HG03469 (cell line): Measurements from ENCODE around the gene CIP2A.

ENCODE experiments used
- ATAC-seq: cut with Tn5 transposase; IDR thresholded peaks from one replicate; pipeline ENCODE4 v1.9.1; 2021; ENCODE audit warnings: mild to moderate bottlenecking, moderate library complexity, moderate number of reproducible peaks; ENCODE audit not compliant: unreplicated experiment

Gene CIP2A

DNA sequence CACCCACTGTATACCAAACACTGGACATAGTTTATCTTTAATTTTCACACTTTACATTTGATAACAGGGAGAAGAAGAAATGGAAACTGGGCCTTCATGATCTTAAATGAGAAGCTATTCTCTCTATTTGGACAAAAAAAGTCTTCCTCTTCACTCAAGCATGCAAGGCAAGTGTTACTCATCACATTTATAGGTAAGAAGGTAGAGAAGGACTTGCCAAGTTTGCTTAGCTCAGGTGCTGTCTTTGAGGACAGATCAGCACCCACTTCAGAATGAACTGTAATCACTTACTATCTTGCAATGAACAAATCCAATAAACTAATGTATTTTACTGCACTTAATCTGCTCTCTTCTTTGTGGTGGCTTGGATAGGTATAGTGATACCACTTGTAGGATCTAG lies 77.7 kb downstream of the CIP2A start:
- no peak for ATAC-seq

DNA sequence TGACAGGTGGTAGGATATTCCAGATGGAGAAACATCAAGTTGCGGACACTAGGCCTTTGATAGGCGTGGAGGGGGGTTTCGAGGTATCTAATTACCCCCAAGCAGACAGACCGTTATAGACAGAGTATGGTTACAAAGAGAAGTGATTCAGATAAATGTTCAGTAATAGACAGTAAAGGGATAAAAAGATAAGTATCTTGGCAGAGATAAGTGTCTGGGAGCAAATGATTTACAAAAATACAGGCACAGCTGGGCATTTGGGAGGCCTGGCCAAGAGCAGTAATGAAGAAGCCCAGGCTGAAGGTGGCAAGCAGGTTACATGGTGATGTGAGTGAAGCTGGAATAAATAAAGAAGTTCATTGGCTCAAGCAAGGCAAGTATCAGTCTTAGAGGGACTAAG lies 78.2 kb downstream of the CIP2A start:
- ATAC-seq, result no peak

DNA sequence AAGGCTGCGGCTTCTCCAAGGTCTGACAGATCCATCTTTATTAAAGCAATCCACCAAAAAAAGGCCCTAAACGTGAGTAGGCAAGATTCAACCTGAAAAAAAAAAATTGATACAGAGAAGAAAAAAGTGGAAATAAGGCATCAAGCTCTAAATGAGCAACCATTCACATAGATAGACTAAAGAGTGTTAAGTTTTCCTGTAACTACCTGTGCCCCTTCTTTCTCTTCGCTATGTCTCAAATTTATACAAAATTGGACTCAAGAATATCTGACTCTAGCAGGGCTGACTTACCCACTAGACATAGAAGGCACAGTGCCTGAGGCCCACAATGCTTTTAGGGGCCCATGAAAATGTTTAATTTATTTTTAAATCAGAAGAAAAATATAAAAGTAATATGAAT lies 78.7 kb downstream of the CIP2A start, which contains the start of gene MYH15:
Gene MYH15 (minus strand): TSS at position 101 of the 400 bp plus-strand sequence. CDS start 66 bp downstream, at position 35.
- ATAC-seq, result no peak

DNA sequence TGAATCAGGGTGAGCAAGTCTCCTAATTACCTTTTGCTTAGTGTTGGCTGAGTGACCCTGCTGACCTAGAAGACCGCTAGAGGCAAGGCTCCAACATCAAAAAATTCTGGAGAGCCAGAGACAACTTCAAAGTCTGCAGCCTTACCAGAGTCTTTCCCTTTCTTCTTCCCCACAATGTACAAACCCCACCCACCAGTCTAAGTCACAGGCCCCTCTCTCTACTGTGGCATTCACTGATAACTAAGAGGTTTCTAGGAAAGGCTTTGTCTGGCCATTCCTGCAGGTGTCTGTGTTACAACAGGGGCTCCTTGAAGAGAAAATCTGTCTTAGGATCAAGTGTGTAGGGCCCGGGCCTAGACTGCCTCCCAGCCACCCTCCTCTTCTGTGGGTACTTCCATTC lies 79.4 kb downstream of the CIP2A start:
- no peak for ATAC-seq

DNA sequence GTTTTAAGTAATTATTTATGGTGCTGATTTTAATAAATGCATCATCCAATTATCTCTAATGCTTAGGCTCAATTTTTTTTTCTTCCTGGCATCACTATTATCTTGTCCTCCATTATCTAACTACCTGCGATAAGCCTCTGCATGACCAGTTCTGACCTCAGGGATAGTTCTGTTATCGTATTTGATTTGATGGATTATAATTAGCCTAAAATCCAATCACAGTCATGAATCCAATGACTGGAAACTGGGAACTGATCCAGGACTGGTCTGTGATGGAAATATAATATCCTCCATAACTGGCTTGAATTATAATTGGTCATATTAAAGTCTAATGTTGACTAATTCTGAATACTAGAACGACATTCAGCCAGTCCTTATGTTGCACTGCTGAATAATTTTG lies 80.0 kb downstream of the CIP2A start:
- no peak for ATAC-seq

DNA sequence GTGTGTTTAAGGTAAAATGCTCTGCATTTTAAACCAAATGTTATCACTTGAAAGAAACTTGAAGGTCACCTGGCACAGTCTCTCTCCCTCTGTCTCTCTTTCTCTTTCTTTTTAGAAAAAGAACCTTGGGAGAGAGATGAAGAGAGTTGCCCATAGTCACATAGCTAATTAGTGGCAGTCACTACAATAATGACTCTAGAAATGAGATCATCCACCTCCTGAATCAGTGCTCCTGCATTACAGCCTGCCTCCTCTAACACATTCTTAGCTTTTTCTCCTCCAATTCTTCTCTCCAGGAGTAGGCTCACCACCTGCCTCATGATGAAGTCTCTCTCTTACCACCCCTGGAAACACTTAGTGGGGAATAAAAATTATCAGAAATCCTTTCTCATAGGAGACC lies 81.3 kb downstream of the CIP2A start:
- no peak for ATAC-seq

DNA sequence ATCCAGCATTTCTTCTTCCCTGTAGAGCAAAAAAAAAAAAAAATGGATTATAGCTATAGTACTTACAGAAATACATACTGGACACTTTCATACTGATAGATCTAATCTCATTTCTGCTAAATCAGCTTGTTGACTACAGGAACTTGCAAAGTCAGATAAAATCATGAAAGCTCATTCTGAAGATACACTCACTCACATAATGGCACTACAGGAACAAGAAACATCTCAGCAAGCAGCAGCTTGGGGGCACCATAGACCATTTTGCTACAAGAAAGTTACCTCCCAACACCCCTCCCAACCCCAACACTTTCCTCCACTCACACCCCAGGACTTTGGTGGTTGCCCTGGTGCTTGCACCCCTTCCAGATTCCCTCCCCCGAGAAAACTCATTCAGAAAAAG lies 83.4 kb downstream of the CIP2A start:
- ATAC-seq, result no peak

DNA sequence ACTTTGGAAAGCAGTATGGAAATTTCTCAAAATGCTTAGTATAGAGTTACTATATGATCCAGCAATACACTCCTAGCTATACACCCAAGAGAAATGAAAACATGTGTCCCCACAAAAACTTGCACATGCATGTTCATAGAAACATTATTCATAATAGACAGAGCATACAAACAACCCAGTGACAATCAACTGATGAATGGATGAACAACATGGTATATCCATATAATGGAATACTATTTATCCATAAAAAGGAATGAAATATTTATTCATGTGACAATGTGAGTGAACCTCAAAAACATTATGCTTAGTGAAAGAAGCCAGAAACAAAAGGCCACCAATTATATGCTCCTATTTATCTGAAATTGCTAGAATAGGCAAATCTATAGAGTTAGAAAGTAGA lies 85.5 kb downstream of the CIP2A start:
- ATAC-seq, result no peak

DNA sequence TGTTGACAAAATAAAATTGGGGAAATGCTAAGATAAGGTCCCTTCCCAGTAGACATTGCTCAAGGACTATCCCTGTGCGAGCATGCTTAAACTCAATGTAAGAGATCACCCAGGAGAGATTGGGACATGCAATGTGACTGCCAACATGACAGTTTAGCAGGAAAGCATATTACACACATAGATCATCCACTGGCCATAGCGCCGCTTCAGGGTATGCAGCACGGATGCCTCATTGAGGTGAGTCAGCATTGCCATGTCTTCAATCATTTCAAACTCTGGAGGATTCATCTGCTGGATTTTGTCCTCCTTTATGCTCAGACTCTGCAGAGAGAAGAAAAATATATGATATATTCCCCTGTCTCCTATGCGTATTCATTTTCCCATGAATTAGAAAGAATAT lies 87.7 kb downstream of the CIP2A start:
- no peak for ATAC-seq

DNA sequence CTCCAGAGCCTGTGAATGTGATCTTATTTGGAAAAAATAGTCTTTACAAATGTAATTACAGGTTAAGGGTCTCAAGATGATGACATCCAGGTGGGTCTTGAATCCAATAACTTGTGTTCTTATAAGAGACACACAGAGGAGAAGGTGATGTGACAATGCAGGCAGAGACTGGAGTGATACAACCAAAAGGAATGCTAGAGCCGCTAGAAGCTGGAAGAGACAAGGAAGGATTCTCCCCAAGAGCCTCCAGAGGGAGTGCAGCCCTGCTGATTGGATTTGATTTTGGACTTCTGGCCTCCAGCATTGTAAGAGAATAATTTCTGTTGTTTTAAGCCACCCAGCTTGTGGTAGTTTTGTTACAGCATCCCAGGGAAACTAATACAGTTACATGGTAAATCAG lies 88.5 kb downstream of the CIP2A start:
- no peak for ATAC-seq
